ENCODE data around the gene FAM234B.
A peak's percentile ranks its signal among the peaks of the same experiment; 100 is the strongest.

Gene FAM234B

DNA sequence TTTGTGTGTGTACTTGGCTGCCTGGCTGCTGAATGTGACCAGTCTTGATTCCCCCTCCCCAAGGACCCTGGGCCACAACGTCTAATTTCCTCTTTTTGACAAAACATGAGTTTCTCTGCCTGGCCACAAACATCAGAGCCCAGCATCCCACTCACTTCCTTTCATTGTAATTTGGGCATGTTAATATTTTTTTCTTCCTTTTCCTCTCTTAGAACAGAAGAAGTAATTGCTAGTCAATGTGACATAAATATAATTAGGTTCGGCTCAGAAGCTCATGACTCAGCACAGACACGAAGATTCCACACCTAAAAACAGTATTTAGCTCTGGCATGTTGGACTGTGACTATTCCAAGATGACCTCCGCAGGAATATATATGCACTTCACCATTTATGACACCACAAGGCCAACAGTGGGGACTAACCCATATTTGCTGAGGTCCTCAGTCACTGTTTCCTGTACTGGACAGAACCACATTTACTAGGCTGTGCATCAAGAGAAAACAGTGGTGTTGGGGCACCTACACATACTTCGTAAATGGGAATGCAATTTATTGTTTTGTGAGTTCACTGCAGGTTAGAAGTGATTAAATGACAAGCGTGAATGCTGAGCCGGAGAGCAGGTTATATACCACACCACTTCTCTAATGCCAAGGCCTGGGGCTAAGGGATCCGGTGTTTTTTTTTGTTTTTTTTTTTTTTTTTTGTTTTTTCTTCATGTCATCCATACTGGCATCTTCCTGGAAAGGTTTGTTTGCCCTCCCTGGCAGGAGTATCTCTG lies 55.1 kb downstream of the FAM234B start:
- DNase-seq (ENCODE audit: low read depth), result no peak
- TF ChIP-seq, protein P1, sequence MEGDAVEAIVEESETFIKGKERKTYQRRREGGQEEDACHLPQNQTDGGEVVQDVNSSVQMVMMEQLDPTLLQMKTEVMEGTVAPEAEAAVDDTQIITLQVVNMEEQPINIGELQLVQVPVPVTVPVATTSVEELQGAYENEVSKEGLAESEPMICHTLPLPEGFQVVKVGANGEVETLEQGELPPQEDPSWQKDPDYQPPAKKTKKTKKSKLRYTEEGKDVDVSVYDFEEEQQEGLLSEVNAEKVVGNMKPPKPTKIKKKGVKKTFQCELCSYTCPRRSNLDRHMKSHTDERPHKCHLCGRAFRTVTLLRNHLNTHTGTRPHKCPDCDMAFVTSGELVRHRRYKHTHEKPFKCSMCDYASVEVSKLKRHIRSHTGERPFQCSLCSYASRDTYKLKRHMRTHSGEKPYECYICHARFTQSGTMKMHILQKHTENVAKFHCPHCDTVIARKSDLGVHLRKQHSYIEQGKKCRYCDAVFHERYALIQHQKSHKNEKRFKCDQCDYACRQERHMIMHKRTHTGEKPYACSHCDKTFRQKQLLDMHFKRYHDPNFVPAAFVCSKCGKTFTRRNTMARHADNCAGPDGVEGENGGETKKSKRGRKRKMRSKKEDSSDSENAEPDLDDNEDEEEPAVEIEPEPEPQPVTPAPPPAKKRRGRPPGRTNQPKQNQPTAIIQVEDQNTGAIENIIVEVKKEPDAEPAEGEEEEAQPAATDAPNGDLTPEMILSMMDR (conservative IDR thresholded peaks at IDR 0.05; ENCODE audit: low read depth, low read length), result no peak
- no peak overlapping the region for H3K4me3 ChIP-seq (ENCODE audit: low read length)

DNA sequence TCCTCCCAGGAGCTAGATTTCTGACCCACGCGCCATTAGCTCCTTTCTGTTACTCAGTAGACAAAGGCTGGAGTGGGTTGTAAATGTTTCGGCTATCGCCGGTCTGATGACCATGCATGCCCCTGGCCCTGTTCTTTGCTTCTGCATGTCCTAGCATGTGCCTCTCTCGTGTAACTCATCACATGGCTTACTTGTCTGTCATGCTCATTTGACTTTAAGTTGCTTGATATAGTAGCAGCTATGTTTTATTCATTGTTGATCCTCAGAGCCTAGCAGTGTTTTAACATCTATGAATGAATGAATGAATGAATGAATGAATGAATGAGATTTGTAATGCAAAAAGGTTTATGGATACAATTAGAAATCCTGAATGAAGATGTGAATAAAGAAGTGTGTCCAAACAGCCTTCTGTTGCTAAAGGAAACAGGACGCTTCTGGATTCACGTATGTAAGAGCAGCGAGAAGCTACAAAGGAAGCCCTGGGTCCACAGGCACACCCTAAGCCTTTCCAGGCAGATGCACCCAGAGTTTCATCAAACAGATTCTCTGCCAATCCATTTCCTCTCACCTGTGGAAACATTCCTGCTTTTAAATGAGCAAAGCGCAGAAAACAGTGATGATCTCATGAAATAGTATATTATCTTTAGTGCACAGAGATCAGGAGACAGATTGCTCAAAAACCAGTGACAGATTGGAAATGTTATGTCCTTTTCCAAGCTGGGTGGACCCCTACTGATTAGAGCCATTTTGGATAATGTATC lies 55.8 kb downstream of the FAM234B start:
- DNase-seq (ENCODE audit: low read depth), result no peak
- no peak overlapping the region for H3K4me3 ChIP-seq (ENCODE audit: low read length)

DNA sequence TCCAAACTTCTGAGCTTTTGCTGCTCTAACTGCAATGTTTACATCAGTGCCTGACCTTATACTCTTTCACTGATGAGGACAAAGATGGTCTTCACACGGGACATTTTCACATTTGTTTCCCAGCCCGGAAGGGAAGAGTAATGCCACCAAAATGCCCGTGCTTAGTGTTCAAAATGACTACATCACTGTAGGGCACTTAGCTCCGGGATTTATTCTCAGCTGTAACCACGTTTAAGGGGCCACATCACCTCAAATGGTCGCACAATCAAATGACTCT lies 56.4 kb downstream of the FAM234B start:
- peak overlapping the region; percentile 50 for H3K4me3 ChIP-seq (ENCODE audit: low read length)
- DNase-seq (ENCODE audit: low read depth), result no peak
- TF ChIP-seq, protein P1 (conservative IDR thresholded peaks at IDR 0.05; ENCODE audit: low read depth, low read length), result no peak

More for the DNA sequence above, 55.8 kb downstream of the FAM234B start:
- TF ChIP-seq, protein P1 (conservative IDR thresholded peaks at IDR 0.05; ENCODE audit: low read depth, low read length), result no peak

DNA sequence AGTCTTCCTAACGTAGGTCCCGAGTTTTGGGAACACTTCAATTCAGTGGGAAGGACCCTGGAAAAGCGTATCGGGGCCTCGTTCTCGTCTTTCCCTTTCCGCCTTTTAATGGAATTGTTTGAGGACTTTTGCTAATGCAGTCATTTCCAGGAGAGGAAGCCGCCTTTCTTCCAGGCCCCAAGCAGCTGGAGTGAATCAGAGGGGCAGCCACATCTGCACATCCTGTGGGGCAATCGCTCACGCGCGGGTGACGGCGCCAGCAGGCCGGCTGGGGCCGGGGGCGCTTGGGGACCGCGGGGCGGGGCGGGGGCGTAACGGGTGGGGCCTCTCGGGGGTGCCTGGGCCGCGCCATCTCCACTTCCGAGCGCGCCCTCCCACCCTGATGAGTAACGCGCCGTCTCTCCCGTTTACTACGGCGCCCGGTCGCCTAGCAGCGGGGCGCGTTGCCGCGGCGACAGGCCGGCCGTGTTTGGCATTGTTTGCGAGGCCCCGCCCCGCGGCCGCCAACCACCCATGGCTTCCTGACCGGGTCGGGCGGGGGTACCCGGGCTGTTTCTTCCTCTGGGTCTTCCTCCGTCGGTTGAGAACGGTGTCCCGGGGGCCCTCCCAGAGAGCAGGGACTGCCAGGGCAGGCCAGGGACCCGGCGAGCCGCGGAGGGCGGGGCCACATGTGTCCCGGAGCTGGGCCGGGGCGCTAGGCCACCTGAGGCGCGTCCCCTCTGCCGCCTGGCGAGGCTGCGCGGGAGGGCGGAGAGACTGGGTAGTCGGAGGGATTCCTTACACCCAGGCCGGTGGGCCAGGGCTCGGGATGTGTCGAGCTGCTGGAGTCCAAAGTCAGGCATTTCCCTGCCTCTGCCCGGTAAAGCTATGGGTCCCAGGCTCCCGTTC lies 56.9 kb downstream of the FAM234B start:
- TF ChIP-seq, protein P1 (conservative IDR thresholded peaks at IDR 0.05; ENCODE audit: low read depth, low read length), result no peak
- DNase-seq (ENCODE audit: low read depth), result peak; percentile 60
- H3K4me3 ChIP-seq (ENCODE audit: low read length), result peak overlapping the region; percentile 50

DNA sequence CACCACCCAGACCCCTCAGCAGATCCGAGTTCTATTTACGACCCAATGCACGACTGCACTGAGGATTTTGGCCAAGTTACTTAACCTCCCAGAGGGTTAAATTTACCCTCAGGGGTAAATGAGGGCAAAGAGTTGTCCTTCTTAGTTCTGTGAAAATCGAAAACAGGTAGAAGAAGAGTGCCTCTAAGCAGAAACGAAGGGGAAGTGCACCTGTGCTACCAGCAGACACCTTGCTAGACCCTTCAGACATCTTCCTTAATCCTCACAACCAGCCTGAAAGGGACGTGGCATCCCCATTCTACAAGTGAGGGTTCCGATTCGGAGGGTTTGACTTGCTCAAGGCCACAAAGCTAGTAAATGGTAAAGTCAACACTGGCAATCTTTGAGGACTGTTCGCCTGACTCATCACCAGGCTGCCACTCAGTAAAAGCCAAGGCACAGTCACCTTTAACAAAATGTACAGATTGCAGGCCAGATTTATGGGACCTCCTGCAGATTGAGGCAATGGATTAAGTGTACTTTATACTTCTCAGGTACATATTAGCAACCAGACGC lies 57.7 kb downstream of the FAM234B start:
- peak overlapping the region; percentile 50 for H3K4me3 ChIP-seq (ENCODE audit: low read length)
- TF ChIP-seq, protein P1 (conservative IDR thresholded peaks at IDR 0.05; ENCODE audit: low read depth, low read length), result no peak
- no peak for DNase-seq (ENCODE audit: low read depth)

DNA sequence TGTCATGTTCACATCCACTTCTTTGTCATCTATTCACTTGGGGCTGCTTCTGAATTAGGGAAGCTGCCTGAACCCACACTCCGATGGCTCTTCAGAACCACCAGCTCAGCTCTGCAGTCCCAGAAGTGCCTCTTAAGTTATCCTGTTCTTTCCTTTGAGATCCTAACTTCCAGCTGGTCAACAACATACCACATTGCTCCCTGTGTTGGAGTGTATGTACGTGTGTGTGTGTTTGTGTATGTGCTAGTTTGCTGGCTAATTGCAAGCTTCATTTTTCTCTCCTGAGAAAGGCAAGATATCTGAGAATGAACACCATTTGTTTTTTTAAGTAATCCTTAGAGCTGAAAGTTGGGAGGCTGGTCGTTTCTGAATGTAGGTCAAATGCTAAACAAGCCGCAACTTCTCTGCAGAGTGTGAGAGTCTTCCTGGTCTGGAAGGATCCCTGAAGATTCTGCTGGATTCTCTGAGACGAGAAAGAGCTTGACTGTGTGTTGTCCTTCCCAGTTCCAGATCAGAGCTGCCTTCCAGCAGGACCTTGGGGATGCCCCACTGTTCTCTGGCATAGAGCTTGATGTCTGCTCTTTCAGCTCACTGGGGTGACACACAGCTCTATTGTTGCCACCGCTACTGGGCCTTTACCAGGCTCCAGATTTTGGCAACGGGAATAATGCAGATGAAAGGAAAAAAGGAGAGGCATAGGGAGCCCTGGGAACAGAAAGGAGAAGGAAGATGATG lies 58.4 kb downstream of the FAM234B start:
- no peak for DNase-seq (ENCODE audit: low read depth)
- H3K4me3 ChIP-seq (ENCODE audit: low read length), result no peak overlapping the region
- TF ChIP-seq, protein P1 (conservative IDR thresholded peaks at IDR 0.05; ENCODE audit: low read depth, low read length), result no peak

All from retinal pigment epithelial cell (primary cell).